ENCODE measurements around the gene ARNT2.

The ARNT2 gene

DNA sequence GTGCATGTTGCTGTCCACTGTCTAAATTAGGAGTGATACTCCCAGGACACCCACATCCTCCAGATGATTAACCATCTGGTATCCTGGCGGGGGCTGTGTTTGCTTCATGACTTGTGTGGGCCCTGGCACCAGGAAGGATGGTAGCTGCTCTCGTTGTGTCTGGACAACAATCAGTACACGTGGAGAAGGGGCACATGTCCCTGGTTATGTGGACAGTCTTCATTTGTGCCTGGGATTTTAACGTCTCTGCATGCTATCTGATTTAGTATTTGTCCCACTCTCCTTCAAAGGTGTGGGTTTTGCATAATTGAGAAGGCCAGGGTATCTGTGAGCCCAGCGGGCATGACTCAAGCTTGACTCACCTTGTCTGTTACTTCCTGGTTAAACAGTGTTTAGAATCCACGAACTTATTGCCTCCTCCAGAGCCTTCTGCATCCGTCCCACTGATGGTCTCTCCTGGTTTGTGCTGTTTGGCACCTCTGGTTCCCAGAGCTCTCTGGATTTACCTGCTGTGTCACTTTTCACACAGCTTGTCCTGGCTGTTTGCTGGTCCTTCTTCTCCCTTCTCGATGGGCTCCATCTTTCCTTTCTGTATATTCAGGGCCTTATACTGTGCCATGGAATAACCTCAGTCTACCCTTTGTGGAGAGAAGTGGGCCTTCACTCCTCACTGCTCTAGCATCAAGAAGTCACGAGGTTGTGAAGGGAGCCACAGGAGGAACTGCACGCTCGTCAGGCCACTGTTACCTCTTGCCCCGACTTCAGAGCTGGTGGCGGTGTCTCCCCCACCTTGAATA lies 32.5 kb downstream of the ARNT2 start:
- no peak overlapping the region for H3K27ac Mint-ChIP-seq (ENCODE audit: low read depth)
- peaks cover 2% of the 10 kb centered on the region for H3K36me3 Mint-ChIP-seq (ENCODE audit: insufficient read depth)
- H3K9me3 Mint-ChIP-seq: no peaks in the 10 kb centered on the region
- H3K4me3 Mint-ChIP-seq: no peak overlapping the region
- H3K4me1 Mint-ChIP-seq: no peaks in the 10 kb centered on the region
- DNase-seq (ENCODE audit: low spot score in 2 of 2) (no peak), ATAC-seq (replicated peaks; ENCODE audit: extremely low read depth, poor library complexity, severe bottlenecking) (no peak)
- H3K27me3 Mint-ChIP-seq: peaks cover 45% of the 10 kb centered on the region

DNA sequence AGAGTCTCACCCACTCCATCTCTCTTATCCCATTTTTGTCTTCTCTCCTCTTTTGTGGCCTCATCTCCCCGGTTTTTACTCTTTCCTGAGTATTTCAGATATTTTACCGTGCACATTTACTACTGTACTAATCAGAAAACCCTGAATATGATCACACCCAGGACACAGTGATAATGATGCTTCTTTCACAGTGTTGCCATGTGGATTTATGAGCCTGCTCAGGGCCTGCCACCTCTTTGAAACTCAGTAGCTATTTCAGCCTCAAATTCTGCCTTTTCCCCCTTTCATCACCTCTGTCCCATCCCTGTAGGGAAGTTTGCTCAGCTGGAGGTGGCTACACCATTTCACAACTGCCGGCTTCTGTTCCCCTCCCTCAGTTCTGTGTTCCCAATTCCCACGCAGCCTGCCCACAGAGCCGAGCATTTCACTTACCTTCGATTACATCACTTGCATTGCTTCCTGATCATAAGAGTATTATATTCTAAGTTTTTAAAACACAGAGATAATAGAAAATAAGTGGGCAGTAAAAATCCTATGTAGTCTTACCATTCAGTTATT lies 33.2 kb downstream of the ARNT2 start:
- Mint-ChIP-seq H3K27ac (ENCODE audit: low read depth) (no peak overlapping the region), H3K36me3 (ENCODE audit: insufficient read depth) (peaks cover 2% of the 10 kb centered on the region), H3K4me3 (no peak overlapping the region), H3K4me1 (no peaks in the 10 kb centered on the region), H3K27me3 (peaks cover 45% of the 10 kb centered on the region), H3K9me3 (no peaks in the 10 kb centered on the region)
- no peak for DNase-seq (ENCODE audit: low spot score in 2 of 2)
- ATAC-seq (replicated peaks; ENCODE audit: extremely low read depth, poor library complexity, severe bottlenecking): no peak

DNA sequence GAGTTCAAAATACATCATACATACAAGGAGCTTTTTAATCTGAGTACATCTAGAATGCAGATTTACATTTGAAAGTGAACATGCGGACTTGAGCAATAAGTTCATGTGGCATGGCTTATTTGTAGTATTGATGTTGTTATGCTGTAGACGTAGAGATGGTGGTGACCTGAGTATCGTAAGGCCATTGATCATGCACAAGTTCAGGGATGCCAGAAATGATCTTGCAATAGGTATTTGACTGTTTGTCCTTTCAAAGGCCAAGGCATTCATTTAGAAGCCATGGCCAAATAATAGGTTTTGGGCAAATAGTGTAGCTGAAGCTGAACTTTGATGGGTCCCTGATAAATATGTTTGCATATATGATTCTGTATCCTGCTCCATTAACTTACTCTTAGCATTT lies 35.0 kb downstream of the ARNT2 start:
- H3K4me3 Mint-ChIP-seq: no peak overlapping the region
- H3K9me3 Mint-ChIP-seq: no peaks in the 10 kb centered on the region
- peaks cover 2% of the 10 kb centered on the region for H3K36me3 Mint-ChIP-seq (ENCODE audit: insufficient read depth)
- H3K27ac Mint-ChIP-seq (ENCODE audit: low read depth): no peak overlapping the region
- peaks cover 45% of the 10 kb centered on the region for H3K27me3 Mint-ChIP-seq
- H3K4me1 Mint-ChIP-seq: no peaks in the 10 kb centered on the region
- DNase-seq (ENCODE audit: low spot score in 2 of 2) (no peak), ATAC-seq (replicated peaks; ENCODE audit: extremely low read depth, poor library complexity, severe bottlenecking) (no peak)

DNA sequence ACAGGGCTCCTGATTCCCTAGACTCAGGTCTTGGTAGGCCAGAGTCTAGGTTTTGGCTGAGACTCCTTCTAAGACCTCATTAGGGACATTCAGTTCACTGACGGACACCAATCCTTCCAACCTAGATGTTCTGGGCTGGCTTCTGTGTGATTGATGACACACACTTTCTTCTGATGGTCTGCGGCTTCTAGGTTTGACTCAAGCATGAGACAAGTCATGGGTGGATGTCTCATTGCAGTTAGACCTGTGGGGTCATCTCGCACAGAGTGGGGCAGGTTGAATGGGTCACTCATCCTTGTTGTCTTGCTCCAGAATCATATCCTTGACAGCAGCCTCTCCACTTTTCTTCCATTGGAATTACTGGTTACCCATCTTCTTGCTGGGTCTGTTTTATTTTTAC lies 35.8 kb downstream of the ARNT2 start:
- H3K36me3 Mint-ChIP-seq (ENCODE audit: insufficient read depth): peaks cover 2% of the 10 kb centered on the region
- H3K4me1 Mint-ChIP-seq: no peaks in the 10 kb centered on the region
- no peak overlapping the region for H3K4me3 Mint-ChIP-seq

DNA sequence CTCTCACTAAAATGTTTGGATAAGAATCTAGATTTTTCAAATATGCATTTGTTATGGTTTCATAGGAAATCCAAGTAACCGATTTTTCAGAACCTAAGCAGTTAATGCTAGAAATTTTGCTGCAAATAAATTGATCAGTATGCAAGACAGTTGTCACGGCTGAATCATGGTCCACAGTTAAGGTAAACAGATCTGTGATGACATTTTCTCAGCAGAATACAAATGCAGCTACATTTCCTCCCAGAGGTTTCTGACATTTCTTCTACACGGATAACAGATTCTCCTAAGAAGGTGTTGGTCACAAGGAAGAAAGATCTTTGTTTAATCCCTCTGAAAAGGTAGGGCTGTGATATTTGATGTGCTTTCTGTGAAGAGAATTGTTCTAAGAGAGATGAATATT lies 36.9 kb downstream of the ARNT2 start:
- no peak overlapping the region for H3K27ac Mint-ChIP-seq (ENCODE audit: low read depth)
- H3K4me3 Mint-ChIP-seq: no peak overlapping the region
- peaks cover 2% of the 10 kb centered on the region for H3K36me3 Mint-ChIP-seq (ENCODE audit: insufficient read depth)
- H3K4me1 Mint-ChIP-seq: no peaks in the 10 kb centered on the region
- ATAC-seq (replicated peaks; ENCODE audit: extremely low read depth, poor library complexity, severe bottlenecking) (no peak), DNase-seq (ENCODE audit: low spot score in 2 of 2) (no peak)
- H3K9me3 Mint-ChIP-seq: no peaks in the 10 kb centered on the region
- peaks cover 35% of the 10 kb centered on the region for H3K27me3 Mint-ChIP-seq

More for the DNA sequence above, 35.8 kb downstream of the ARNT2 start:
- ATAC-seq (replicated peaks; ENCODE audit: extremely low read depth, poor library complexity, severe bottlenecking) (no peak), DNase-seq (ENCODE audit: low spot score in 2 of 2) (no peak)
- H3K27me3 Mint-ChIP-seq: peaks cover 41% of the 10 kb centered on the region
- H3K27ac Mint-ChIP-seq (ENCODE audit: low read depth): no peak overlapping the region
- no peaks in the 10 kb centered on the region for H3K9me3 Mint-ChIP-seq

DNA sequence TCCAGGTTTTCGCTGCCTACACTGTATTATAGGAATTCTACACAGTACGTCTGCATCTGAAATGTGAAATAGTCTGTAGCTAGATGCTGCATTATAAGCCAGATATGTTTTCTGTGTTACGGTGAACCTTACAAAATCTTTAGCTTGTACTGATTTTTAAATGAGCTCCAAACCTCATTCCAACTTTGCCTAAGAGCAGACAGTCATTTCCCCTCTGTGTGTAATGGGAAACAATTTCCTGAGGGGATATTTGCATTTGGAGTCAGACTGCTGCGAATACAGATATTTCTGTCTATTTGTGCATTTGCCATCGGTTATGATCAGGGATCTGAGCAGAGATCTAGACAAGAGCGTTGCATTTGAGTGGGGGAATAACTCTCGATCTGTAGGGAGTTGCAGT lies 37.5 kb downstream of the ARNT2 start:
- ATAC-seq (replicated peaks; ENCODE audit: extremely low read depth, poor library complexity, severe bottlenecking) (no peak), DNase-seq (ENCODE audit: low spot score in 2 of 2) (no peak)
- H3K27me3 Mint-ChIP-seq: peaks cover 31% of the 10 kb centered on the region
- no peaks in the 10 kb centered on the region for H3K4me1 Mint-ChIP-seq
- H3K4me3 Mint-ChIP-seq: no peak overlapping the region
- no peak overlapping the region for H3K27ac Mint-ChIP-seq (ENCODE audit: low read depth)
- no peaks in the 10 kb centered on the region for H3K9me3 Mint-ChIP-seq
- H3K36me3 Mint-ChIP-seq (ENCODE audit: insufficient read depth): peaks cover 2% of the 10 kb centered on the region

DNA sequence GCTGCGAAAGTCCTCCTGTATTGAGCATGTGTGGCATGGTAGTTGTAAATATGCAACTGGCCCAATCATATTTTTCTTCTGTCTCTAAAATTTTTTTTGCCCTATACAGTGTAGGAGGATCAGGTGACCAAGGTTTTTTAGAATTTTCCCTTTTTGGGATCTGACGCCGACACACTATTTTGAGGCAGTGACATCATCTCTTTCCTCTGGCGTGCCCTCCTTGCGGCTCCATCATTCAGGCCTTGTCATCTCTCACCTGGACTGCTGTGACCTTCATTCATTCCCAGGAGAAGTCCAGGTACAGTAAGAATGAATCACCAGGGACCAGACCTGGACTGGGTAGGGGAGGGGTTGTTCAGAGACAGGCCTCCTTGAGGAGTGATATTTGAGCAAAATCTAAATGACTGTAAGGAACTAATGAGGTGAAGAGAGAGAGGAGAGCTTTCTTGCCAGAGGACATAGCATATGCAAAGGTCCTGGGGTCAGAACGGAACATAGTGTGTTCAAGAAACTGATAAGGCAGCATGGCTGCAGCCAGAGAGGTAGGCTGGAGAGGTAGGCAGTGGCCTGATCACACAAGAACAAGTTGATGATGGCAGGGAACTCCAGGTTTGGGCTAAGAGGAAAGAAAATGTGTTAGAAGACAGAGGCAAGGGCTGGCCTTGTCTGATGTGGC lies 38.7 kb downstream of the ARNT2 start:
- no peak for DNase-seq (ENCODE audit: low spot score in 2 of 2)
- Mint-ChIP-seq H3K27me3 (peaks cover 20% of the 10 kb centered on the region), H3K36me3 (ENCODE audit: insufficient read depth) (no peaks in the 10 kb centered on the region)

DNA sequence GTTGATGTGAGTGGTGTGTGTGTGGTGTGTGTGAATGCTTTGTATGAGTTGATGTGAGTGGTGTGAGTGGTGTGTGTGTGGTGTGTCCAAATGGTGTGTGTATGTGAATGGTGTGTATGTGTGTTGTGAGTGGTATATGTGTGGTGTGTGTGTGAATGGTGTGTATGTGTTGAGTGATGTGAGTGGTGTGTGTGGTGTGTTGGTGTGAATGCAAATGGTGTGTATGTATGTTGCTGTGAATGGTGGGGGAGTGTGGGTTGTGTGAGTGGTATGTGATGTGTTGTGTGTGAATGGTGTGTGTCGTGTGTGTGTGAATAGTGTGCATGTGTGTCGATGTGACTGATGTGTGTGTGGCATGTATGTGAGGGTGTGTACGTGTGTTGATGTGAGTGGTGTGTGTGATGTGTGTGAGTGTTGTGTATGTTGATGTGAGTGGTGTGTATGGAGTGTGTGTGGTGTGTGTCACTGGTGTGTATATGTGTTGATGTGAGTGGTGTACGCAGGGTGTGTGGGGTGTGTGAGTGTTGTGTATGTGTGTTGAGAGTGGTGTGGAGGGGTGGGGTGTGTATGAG lies 40.6 kb downstream of the ARNT2 start:
- H3K27me3 Mint-ChIP-seq: peaks cover 14% of the 10 kb centered on the region
- no peak overlapping the region for H3K4me3 Mint-ChIP-seq
- no peaks in the 10 kb centered on the region for H3K36me3 Mint-ChIP-seq (ENCODE audit: insufficient read depth)
- ATAC-seq (replicated peaks; ENCODE audit: extremely low read depth, poor library complexity, severe bottlenecking) (no peak), DNase-seq (ENCODE audit: low spot score in 2 of 2) (no peak)
- H3K4me1 Mint-ChIP-seq: no peaks in the 10 kb centered on the region
- H3K27ac Mint-ChIP-seq (ENCODE audit: low read depth): no peak overlapping the region
- no peaks in the 10 kb centered on the region for H3K9me3 Mint-ChIP-seq

More for the DNA sequence above, 38.7 kb downstream of the ARNT2 start:
- H3K27ac Mint-ChIP-seq (ENCODE audit: low read depth): no peak overlapping the region
- H3K4me3 Mint-ChIP-seq: no peak overlapping the region
- H3K9me3 Mint-ChIP-seq: no peaks in the 10 kb centered on the region
- H3K4me1 Mint-ChIP-seq: no peaks in the 10 kb centered on the region
- ATAC-seq (replicated peaks; ENCODE audit: extremely low read depth, poor library complexity, severe bottlenecking): no peak

DNA sequence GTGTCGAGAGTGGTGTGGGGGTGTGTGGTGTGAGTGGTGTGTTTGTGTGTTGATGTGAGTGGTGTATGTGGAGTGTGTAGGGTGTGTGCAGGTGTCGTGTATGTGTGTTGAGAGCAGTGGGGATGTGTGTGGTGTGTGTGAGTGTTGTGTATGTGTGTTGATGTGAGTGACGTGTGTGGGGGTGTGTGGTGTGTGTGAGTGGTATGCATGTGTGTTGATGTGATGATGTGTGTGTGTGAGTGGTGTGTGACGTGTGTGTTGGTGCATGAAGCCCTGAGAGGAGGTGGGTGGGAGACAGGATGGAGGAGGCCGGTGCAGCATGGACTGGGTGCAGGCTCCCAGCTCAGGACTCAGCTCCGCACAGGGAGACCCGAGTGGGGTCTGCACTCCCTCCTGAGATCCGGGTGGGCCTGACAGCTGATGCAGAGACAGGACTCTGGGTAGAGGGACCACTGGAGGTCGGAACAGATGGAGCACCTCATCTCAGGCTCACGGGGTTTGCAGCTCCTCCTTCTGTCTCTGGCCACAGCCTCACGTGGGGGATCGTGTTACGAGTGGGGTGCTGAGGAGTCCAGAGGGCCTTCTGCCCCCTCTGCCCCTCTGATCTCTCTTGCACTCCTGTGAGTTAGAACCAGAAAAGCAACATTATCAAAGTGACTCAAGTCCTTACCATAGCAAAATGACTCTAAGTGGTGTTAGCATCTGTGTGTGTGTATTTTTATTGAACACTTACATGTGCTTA lies 41.3 kb downstream of the ARNT2 start:
- no peaks in the 10 kb centered on the region for H3K4me1 Mint-ChIP-seq
- no peak overlapping the region for H3K27ac Mint-ChIP-seq (ENCODE audit: low read depth)
- H3K36me3 Mint-ChIP-seq (ENCODE audit: insufficient read depth): no peaks in the 10 kb centered on the region
- H3K27me3 Mint-ChIP-seq: peaks cover 10% of the 10 kb centered on the region
- no peak overlapping the region for H3K4me3 Mint-ChIP-seq
- ATAC-seq (replicated peaks; ENCODE audit: extremely low read depth, poor library complexity, severe bottlenecking) (no peak), DNase-seq (ENCODE audit: low spot score in 2 of 2) (no peak)
- H3K9me3 Mint-ChIP-seq: no peaks in the 10 kb centered on the region

DNA sequence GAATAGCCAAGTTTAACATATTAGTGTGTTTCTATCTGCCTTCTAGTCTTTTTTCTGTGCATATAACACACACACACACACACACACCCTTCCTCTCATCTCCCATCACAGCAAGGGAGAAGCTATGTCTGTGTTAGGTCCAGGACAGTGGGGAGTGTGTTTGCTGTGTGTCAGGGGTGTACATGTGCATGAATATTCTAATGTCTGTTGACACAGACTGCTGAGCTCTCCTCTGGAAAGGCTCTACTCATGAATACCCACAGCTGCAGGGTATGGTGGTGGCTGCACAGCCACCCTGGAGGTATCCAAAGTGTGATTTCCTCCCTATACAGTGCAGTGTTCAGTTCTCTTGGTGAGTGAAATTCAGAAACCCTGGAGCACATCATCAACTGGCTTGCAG lies 42.9 kb downstream of the ARNT2 start:
- Mint-ChIP-seq H3K4me1 (no peaks in the 10 kb centered on the region), H3K4me3 (no peak overlapping the region), H3K36me3 (ENCODE audit: insufficient read depth) (no peaks in the 10 kb centered on the region), H3K27me3 (peaks cover 17% of the 10 kb centered on the region), H3K9me3 (no peaks in the 10 kb centered on the region), H3K27ac (ENCODE audit: low read depth) (no peak overlapping the region)
- DNase-seq (ENCODE audit: low spot score in 2 of 2): no peak
- no peak for ATAC-seq (replicated peaks; ENCODE audit: extremely low read depth, poor library complexity, severe bottlenecking)

DNA sequence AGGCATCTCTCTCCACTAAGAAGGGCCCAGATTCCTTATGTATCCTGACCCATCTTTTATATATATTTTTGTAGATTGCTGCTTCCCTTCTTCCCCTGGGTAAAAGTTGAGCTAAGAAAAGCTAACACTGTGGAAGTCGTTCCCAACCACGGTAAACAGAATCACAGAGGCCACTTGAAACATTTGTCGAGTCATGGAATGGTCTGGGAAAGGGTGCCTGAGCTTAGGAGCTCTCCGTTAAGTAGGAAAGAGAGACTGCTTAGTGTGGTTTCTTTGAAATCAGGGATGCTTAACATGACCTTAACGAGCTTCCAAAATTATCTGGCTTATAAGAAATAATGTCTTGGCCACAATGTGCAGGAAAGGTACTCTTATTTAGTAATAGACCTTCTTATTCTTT lies 45.6 kb downstream of the ARNT2 start:
- no peak overlapping the region for H3K4me3 Mint-ChIP-seq
- no peaks in the 10 kb centered on the region for H3K9me3 Mint-ChIP-seq
- H3K27me3 Mint-ChIP-seq: peaks cover 35% of the 10 kb centered on the region
- no peaks in the 10 kb centered on the region for H3K4me1 Mint-ChIP-seq
- no peak for DNase-seq (ENCODE audit: low spot score in 2 of 2)
- no peak overlapping the region for H3K27ac Mint-ChIP-seq (ENCODE audit: low read depth)
- ATAC-seq (replicated peaks; ENCODE audit: extremely low read depth, poor library complexity, severe bottlenecking): no peak
- H3K36me3 Mint-ChIP-seq (ENCODE audit: insufficient read depth): no peaks in the 10 kb centered on the region

DNA sequence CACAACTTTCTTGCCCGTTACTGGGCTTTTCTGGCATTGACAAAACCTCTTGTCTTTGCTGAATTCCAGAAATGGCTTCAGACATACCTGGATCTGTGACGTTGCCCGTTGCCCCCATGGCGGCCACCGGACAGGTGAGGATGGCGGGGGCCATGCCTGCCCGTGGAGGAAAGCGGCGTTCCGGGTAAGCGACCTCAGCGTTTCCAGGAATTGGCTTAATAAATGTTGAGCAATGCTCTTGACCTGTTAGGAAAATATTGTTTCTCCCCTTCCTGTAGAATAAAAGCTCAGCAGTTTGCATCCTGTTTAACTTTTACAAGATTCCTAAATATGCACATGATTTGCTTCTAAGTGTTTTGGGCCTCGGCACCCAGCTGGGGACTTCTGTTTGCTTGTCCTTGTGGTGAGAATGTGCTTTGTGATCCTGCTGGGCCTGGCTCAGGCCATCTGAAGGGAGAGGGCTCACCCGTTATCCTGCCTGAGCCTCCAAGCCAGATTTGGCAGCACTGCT lies 46.7 kb downstream of the ARNT2 start:
- Mint-ChIP-seq H3K4me3 (no peak overlapping the region), H3K4me1 (no peaks in the 10 kb centered on the region), H3K9me3 (no peaks in the 10 kb centered on the region), H3K36me3 (ENCODE audit: insufficient read depth) (no peaks in the 10 kb centered on the region), H3K27me3 (peaks cover 43% of the 10 kb centered on the region), H3K27ac (ENCODE audit: low read depth) (no peak overlapping the region)
- DNase-seq (ENCODE audit: low spot score in 2 of 2) (no peak), ATAC-seq (replicated peaks; ENCODE audit: extremely low read depth, poor library complexity, severe bottlenecking) (no peak)
